Lung (tissue), 12 donors: ENCODE data around the gene TMEM51. TPM values are rescaled to one million over a fixed set of nuclear protein-coding genes. Genes with fewer than 3 reads are reported as not detected.

Source experiments
- ATAC-seq: fragments of 200-7000 bp; cut with Tn5 transposase; one replicate; pipeline ENCODE4 v1.9.1; 2020; ENCODE audit warnings: moderate number of reproducible peaks; ENCODE audit not compliant: insufficient read depth, low FRiP score
- DNase-seq, 3 donors: peaks; one replicate each; pipeline ENCODE4 v3.0.0-alpha.2; 2013 to 2017
- H3K27ac ChIP-seq, 2 donors: one replicate each; pipeline ENCODE4 v1.5.1; 2013; ENCODE audit warnings: mild to moderate bottlenecking in 2 of 2, moderate library complexity in 2 of 2, control low read depth in 1 of 2, inconsistent platforms in 1 of 2, low read depth in 1 of 2, low read length in 1 of 2
- H3K27me3 ChIP-seq, 3 donors: one replicate each; pipeline ENCODE4 v1.5.1; 2013; ENCODE audit warnings: low read length in 2 of 3; ENCODE audit not compliant: control insufficient read depth in 3 of 3, insufficient read depth in 3 of 3
- H3K36me3 ChIP-seq, 4 donors: one replicate each; pipeline ENCODE4 v1.5.1; 2013; ENCODE audit warnings: low read length in 4 of 4, mild to moderate bottlenecking in 1 of 4, moderate library complexity in 1 of 4; ENCODE audit not compliant: control insufficient read depth in 4 of 4, insufficient read depth in 4 of 4
- H3K4me1 ChIP-seq, 5 donors: one replicate each; pipeline ENCODE4 v1.5.1; 2013; ENCODE audit warnings: low read length in 5 of 5, mild to moderate bottlenecking in 2 of 5, moderate library complexity in 1 of 5; ENCODE audit not compliant: control insufficient read depth in 5 of 5, insufficient read depth in 5 of 5
- H3K4me3 ChIP-seq: one replicate; pipeline ENCODE4 v1.5.1; 2013; ENCODE audit warnings: mild to moderate bottlenecking, control low read depth, moderate library complexity
- H3K9ac ChIP-seq, 2 donors: one replicate each; pipeline ENCODE4 v1.5.1; 2013; ENCODE audit warnings: low read length in 2 of 2, control low read depth in 1 of 2; ENCODE audit not compliant: insufficient read depth in 1 of 2
- H3K9me3 ChIP-seq, 4 donors: one replicate each; pipeline ENCODE4 v1.5.1; 2013; ENCODE audit warnings: low read length in 3 of 4, mild to moderate bottlenecking in 1 of 4, moderate library complexity in 1 of 4; ENCODE audit not compliant: control insufficient read depth in 4 of 4, insufficient read depth in 3 of 4
- CTCF ChIP-seq: IDR thresholded peaks from 2 replicates; pipeline ENCODE4 v1.5.1; 2012; ENCODE audit warnings: mild to moderate bottlenecking; ENCODE audit errors: control extremely low read depth, extremely low read depth
- WGBS, 2 donors: extraction: QIAGEN DNeasy Blood & Tissue Kit; methylation state at CpG; one replicate each; pipeline ENCODE4 v1.1.7; 2013; 5-methylcytosine and 5-hydroxymethylcytosine counted together
- polyA plus RNA-seq, 2 donors: library from polyadenylated mRNA; stranded (reverse); fragments of 200-250 nt; gene quantifications; one replicate each; pipeline ENCODE4 v1.2.1, GENCODE V29; 2013
- total RNA-seq, 2 donors: library from RNA; depleted of rRNA in 1 of 2; stranded (reverse); fragments of >200 nt in 1 of 2; gene quantifications; one replicate each; pipeline ENCODE4 v1.2.1, GENCODE V29; 2014 to 2021
- donor health status: control.
- donor health status: control.
- donor health status: Bipolar disorder and iron deficiency.
- donor health status: healthy.
- donor health status: DM: yes; HTN: yes; CAD: no.

TMEM51 gene
- total and polyA plus RNA-seq, 4 donors, result 7.7 to 17.8 (median 12.2) TPM

- 88 to 93% methylated on average over 7 of the region's 7 CpGs for WGBS, 2 donors
- Histone ChIP-seq H3K27me3 (peaks cover 0 to 3% (median 0%) of the 10 kb centered on the region in 3 donors), H3K4me3 (no peak overlapping the region), H3K9ac (no peak overlapping the region), H3K4me1 (peaks cover 0 to 2% (median 0%) of the 10 kb centered on the region in 5 donors), H3K27ac (no peak overlapping the region), H3K36me3 (no peaks in the 10 kb centered on the region), H3K9me3 (peaks cover 0 to 5% (median 0%) of the 10 kb centered on the region in 4 donors)
- TF ChIP-seq CTCF, result no peak
- ATAC-seq, result no peak
- no peak for DNase-seq
Measured at GRCh38 chr1:15125101-15125745, 28.3 kb upstream of the TMEM51 start.

- H3K27ac ChIP-seq, result no peak overlapping the region
- ATAC-seq (no peak), DNase-seq (no peak)
- no peak overlapping the region for H3K9ac ChIP-seq
- peaks cover 0 to 5% (median 0%) of the 10 kb centered on the region in 4 donors for H3K9me3 ChIP-seq
- H3K27me3 ChIP-seq, result peaks cover 0 to 3% (median 0%) of the 10 kb centered on the region in 3 donors
- no peak for TF ChIP-seq CTCF
- H3K4me1 ChIP-seq, result peaks cover 0 to 1% (median 0%) of the 10 kb centered on the region in 5 donors
- 75 to 81% methylated on average over 6 of the region's 6 CpGs for WGBS, 2 donors
- H3K36me3 ChIP-seq, result no peaks in the 10 kb centered on the region
- no peak overlapping the region for H3K4me3 ChIP-seq
Measured at GRCh38 chr1:15128077-15128476, 25.5 kb upstream of the TMEM51 start.

GRCh38 chr1:15128520-15129313 lies 24.8 kb upstream of the TMEM51 start:
- Histone ChIP-seq H3K9me3 (peaks cover 0 to 5% (median 0%) of the 10 kb centered on the region in 4 donors), H3K4me3 (no peak overlapping the region), H3K9ac (no peak overlapping the region), H3K27ac (no peak overlapping the region), H3K36me3 (no peaks in the 10 kb centered on the region), H3K4me1 (no peaks in the 10 kb centered on the region), H3K27me3 (peaks cover 0 to 3% (median 0%) of the 10 kb centered on the region in 3 donors)
- DNase-seq (peak; percentile 81 to 82 (median 81)), ATAC-seq (peak; percentile 91)
- peak; percentile 89 for TF ChIP-seq CTCF
- 33 to 34% methylated on average over 18 of the region's 18 CpGs for WGBS, 2 donors
